ENCODE measurements around the gene PSMD13.
"Not testable (repeated sequence)": the region's sequence is repeated elsewhere in the genome, so short reads cannot be mapped to it uniquely, and the experiment has no call there.

The PSMD13 gene

DNA sequence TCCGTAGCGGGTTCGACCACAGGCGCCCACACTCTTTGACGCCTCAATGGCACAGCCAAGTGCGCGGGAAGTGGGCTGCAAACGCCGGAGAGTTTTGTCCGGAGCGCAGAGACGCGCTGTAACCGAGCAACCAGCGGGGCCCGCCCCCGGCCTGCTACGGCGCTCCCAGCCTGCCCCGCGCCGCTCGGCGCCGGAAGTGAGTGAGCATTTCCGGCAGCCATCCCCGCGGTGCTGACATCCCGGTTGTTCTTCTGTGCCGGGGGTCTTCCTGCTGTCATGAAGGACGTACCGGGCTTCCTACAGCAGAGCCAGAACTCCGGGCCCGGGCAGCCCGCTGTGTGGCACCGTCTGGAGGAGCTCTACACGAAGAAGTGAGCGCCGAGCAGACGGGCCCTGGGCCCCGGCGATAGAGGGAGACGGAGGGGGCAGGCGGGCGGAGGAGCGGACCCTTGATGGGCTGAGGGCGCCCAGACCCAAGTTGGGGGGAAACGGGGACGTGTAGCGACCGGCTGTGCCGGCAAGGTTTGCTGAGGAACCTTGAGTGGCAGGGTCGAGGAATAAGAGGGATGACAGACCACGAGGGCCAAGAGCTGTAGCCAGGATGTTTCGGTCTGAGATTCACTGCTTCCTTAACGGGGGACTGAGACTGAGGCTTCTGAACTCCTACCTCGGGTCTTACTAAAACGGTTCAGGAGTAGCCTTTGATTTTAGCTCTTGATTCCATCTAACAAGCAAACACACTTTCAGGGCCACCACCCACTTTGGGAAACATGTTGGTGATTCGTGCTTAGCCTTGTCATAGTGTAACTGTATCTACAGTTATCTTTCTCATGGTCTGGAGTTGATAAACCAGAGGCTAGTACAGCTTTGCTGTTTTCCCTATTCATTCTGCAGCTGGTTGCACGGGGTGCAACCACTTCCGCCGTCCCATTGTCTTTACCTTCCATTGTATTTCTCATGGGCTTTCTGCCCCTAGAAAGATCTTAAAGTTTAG lies at the start of gene PSMD13:
PSMD13 (plus strand) TSS at position 203 of the 994 bp plus-strand sequence; CDS start at position 277, 74 bp downstream.
- peak; percentile 71 to 80 for DNase-seq

DNA sequence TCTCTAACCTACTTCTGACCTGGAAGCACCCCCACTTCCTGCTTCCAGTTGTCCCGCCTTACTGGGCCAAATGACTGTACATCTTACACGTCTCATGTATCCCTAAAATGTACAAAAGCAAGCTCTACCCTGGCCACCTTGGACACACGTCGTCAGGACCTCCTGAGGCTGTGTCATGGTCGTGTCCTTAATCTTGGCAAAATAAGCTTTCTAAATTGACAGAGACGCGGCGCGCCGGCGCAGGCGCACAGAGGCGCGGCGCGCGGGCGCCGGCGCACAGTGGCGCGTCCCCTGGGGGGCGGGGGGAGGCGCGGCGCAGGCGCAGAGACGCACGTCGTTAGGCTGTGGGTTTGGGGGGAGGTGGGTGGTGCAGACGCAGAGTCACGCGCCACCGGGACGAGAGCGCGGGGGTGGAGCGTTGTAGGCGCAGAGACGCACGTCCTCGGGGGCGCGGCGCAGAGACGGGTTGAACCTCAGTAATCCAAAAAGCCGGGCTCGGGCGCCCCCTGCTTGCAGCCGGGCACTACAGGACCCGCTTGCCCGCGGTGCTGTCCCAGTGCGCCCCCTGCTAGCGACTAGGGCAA lies 47.5 kb upstream of the PSMD13 start:
- DNase-seq: not testable (repeated sequence)

DNA sequence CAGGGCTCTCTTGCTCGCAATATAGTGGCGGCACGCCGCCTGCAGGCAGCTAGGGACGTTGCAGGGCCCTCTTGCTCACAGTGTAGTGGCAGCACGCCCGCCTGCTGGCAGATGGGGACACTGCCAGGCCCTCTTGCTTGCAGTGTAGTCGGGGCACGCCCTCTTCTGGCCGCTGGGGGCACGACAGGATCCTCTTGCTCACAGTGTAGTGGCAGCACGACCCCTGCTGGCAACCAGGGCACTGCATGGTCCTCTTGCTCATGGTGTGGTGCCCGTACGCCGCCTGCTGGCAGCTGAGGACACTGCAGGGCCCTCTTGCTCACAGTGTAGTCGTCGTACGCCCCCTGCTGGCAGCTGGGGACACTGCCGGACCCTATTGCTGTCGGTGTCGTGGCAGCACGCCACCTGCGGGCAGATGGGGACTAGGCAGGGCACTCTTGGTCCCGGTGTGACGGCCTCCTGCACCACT lies 46.9 kb upstream of the PSMD13 start:
- not testable (repeated sequence) for DNase-seq

DNA sequence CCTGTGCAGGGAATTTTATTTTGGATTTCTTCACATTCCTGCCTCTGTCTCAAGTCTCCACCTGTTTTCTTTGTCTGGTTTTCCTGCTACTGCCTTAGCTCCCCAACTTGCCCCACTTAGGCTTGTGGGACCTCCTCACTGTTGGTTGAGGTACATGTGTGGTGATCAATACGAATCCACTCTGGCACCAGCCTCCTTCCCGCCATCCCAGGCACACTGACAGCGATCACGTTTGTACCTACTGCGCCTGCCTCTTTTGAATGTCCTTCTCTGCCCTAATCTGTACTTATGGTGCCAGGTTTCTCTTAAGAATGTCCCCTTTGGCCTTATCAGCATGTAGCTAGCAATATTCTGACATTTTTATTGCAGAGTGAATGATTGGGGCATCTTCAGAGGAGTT lies 46.2 kb upstream of the PSMD13 start:
- not testable (repeated sequence) for DNase-seq

DNA sequence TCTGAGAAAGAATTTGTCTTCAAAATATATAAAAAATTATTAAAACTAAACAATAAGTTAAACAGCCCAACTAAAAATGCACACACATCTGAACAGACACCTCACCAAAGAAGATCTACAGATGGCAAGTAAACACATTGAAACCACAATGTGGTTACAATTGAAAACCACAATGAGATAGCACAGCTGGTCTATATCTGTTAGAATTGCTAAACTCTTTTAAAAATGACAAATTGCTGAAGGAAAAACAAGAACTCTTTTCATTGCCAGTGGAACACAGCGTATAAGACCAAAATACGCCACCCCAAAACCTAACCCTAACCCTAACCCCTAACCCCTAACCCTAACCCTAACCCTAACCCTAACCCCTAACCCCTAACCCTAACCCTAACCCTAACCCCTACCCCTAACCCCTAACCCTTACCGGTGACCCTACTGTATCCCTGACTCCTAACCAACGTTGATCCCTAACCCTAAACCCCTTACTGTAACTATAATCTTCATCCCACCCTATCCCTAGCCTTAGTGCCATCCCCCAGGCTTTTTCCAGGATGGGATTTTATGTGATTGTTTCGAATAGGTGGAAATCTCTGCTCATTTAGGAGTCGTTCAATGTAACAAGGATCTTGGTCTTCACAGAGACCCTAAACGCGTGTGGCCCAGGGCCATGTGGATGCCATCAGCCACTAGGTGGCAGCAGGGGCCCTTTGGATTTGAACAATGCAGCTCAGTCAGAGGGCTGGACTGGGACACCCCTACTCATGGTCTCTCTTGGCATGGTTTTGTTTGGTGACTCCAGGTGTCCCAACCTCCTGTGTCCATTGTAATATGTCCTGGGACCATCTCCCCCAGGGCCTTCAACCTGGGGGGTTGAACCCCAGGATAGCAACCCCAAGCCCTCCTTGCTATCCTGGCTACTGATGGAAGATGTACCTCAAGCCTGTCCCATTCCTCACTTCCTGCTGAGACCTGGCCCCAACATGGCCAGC lies 45.0 kb upstream of the PSMD13 start:
- DNase-seq: not testable (repeated sequence)

DNA sequence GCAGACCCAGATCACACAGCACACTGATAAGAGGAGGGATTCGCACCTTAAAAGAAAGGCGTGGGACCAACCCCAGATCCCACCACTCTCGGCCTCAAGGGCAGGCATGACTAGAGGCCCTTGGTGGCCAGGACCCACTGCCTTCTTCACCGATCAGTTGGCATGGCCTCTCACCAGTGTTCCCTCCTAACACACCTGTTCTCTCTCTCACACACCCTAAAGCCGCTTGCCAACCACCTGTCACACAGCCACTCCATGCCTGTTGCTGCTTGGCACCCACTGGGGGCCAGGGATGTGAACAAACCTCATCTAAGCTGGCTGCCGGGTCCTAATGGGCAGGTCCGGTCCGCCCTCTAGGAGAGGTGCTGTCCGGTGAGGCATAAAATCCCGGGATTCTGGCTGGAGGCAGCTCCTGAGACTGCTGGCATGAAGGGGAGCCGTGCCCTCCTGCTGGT lies 44.1 kb upstream of the PSMD13 start, which contains the start of gene SCGB1C1:
SCGB1C1 (plus strand) TSS at position 405 of the 455 bp plus-strand sequence; CDS start at position 427, 22 bp downstream.
- DNase-seq: not testable (repeated sequence)

DNA sequence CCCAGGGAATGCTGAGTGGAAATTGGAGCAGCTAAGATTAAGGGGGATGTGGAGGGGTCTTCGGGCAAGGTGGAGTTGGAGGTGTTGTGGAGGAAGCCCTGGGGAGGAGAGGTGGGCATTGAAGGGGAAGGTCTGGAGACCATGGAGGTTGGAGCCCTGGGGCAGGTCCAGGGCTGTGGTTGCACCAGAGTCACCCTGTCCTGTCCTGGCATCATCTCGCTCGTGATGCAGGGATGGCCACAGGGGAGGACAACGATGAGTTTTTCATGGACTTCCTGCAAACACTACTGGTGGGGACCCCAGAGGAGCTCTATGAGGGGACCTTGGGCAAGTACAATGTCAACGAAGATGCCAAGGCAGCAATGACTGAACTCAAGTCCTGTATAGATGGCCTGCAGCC lies 43.3 kb upstream of the PSMD13 start:
- not testable (repeated sequence) for DNase-seq

DNA sequence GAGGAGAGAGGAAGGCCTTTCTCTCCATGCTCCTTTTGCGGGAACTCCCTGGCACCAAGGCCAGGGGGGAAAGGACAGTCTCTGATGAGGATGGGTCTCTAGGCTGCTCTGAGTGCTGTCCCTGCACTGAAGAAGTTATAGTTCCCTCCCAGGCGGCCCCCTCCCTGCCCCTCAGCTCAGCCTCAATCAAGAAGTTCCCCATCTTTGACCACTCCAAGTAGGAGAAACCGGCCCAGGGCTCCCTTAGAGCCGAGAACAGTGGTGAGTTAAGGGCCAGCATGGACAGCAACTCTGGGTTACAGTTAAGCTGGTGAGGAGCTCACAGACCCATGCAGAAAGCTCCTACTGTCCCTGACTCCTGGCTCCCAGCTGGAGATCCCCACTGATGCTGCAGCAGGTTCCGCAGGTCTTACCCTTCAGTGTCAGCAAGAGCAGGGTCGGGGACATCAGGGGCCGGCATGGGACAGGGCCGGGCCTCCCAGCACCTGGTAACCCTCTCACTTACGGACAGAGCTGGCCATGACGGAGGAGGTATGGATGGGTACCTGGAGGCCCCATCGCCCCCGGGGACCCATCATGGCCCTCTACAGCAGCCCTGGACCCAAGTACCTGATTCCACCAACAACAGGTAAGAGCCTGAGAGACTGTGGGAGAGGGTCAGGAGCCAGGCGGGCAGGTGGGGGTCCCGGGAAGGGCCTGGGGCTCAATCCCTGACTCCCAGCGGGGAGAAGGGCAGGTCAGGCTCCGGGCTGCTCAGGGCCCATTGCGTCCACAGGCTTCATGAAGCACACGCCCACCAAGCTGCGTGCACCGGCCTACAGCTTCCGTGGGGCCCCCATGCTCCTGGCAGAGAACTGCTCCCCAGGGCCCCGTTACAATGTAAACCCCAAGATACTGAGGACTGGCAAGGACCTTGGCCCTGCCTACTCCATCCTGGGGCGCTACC lies 39.7 kb upstream of the PSMD13 start:
- DNase-seq: no peak

DNA sequence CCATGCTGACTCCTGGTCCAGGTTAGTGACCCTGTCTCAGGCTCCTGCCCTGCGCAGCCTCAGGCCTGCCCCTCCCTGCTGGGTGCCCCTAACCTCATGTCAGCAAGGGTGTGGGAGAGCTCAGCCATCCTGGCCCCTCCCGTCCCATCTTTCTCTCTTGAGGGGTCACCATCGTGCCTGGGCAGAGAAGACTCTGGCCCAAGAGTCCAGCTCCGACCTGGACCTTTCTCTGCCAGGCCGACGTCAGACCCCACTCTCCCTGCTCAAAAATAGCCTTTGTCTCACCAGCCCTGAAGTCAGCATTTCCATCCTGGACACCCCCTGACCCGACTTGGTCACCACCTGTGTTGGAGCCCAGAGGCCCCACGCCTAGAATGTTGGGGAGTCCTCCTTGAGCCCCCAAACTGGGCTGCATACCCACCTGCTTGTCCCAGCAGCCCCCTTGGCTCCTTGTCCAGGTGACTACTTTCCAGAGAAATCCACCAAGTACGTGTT lies 39.0 kb upstream of the PSMD13 start:
- DNase-seq: no peak

DNA sequence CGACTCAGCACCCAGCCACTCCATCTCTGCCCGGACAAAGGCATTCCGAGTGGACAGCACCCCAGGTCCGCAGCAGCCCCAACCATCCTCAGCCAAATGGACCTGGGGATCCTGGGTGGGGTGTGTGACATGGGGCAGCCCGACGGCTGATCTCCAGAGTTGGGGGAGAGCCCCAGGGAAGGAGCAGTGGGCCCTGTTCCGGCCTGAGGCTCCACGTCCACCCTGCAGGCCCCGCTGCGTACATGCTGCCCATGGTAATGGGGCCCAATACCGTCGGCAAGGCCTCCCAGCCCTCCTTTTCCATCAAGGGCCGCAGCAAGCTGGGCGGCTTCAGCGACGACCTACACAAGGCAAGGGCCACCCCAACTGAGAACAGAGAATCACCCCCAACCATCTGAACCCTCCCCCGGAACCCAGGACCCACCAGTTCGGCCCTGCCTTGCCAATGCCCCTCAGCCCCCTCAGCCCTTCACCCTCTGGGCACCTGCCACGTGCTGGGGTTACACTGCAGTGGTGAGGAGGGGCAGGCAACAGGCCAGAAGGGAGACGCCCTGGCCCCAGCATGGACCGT lies 38.5 kb upstream of the PSMD13 start:
- DNase-seq: no peak

DNA sequence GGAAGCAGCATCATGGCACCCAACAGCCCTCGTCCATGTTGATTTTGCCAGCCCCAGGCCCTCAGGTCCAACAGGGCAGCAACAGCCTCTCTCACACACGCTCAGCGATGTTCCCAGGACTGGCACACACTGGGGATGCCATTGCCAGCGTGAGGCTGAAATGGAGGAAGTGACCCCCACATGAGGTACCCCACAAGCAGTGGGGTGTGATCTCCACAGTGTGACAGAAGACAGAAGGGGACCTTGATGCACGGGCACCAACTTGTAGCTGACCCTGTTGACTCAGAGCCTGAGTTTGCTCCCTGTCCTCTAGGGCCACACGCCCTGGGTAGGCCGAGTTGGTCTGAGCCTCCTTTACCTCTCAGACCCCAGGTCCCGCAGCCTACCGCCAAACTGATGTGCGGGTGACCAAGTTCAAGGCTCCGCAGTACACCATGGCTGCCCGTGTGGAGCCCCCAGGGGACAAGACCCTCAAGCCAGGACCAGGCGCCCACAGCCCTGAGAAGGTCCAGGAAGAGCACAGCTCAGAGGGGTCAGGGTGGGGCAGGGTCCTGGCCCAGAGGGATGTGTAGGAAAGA lies 37.7 kb upstream of the PSMD13 start:
- DNase-seq: no peak

DNA sequence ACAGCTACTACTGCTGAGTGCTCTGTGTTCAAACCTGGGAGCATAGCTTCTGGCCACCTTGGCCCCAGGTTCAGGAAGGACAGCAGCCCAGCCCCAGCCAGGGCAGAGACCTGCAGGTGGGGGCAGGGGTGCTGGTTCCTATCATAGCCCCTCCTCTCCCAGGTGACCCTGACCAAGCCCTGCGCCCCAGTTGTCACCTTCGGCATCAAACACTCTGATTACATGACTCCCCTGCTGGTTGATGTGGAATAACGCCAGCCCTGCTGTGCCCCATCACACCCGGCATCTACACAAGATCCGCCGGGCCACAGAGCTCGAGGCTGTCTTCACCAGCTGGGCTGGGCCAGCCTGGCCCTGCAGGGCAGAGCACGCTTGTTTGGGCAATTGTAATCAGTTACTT lies 37.0 kb upstream of the PSMD13 start:
- no peak for DNase-seq

DNA sequence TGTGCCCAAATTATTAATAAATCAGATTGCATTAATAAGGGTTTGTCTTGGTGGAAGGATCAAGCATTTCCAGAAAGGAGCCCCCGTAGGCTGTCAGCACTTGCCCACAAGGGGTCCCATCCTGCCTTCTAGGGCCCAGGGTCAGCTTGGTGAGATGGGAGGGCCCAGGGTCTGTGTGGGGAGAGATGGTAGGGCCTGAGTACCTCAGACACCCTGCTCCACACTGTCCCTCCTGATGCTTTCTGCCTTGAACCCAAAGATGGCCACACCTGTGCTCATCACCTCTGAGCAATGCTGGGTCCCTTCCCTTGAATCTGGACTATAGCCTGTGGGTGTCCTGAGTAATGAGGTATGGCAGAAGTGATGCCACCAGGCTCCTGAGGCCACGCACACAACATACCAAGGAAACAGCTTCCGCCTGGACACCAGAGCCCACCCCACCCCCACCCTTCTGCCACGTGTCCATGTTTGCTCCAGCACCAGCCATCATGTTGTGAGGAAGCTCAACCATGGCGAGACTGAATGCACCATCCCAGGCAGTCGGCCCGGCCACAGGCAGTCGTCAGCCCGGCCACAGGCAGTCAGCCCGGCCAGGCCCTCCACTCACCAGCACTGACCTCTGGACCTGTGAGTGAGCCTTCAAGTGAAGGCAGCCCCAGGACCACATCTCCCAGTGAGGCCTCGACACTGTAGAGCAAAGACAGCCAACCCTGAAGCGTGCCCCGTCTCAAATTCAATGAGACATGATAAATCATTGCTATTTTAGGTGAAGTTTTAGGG lies 36.4 kb upstream of the PSMD13 start:
- no peak for DNase-seq

DNA sequence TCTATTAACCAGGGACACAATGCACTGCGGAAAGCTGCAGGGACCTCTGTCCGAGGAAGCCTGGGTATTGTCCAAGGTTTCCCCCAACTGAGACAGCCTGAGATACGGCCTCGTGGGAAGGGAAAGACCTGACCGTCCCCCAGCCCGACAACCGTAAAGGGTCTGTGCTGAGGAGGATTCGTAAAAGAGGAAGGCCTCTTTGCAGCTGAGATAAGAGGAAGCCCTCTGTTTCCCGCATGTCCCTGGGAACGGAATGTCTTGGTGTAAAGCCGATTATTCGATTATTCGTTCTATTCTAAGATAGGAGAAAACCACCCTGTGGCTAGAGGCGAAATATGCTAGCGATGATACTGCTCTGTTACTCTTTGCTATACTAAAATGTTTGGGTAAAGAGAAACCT lies 34.8 kb upstream of the PSMD13 start:
- no peak for DNase-seq

DNA sequence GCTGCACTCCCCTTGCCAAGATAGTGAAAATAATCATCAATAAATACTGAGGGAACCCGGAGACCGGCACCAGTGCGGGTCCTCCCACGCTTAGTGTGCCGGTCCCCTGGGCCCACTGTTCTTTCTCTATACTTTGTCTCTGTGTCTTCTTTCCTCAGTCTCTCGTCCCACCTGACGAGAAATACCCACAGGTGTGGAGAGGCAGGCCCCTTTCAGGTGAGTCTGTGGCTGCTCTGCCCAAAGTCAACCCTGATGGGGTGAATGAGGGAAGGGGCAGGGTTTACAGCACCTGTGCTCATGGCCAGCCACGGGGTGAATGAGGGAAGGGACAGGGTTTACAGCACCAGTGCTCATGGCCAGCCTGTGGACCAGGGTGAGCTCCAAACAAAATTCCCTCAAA lies 34.3 kb upstream of the PSMD13 start:
- no peak for DNase-seq

DNA sequence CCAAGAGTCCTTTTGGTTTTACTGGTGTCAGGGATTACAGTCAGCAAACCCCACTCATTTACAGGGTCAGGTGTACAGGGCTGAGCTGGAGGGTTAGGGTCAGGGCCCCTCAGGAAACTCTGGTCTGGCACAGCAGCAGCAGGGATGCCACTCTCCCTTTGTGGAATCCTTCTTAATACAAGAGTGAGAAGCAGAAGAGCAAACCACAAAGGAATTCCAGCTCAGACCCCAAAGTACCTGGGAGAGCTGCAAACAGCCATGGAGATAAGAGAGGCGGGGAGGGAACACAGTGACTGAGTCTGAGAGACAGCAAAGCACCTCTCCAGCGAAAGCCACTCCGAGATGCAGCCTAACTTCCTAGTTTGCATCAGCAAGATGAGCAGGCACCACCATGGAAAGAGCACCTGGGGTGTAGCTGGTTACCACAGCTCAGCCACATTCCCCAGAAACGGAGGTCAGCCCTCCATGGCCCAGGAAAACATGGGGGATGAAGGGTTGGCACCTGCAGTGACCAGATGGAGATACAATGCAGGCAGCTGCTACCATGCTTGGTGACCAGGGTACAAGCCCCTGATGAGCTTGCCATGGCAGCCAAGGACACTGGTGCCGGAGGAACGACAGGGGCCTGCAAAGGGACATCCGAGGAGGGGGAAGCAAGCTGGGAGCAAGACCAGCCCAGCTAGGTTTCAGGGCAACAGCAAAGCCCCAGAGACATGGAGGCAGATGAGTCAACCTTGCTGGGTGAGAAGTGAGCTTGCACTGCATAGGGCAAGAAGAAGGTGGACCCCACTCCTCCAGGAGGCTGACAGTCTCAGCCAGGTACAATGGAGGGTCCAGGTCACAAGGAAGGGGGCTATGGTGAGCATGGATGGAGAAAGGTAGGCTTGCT lies 33.5 kb upstream of the PSMD13 start:
- DNase-seq: no peak

DNA sequence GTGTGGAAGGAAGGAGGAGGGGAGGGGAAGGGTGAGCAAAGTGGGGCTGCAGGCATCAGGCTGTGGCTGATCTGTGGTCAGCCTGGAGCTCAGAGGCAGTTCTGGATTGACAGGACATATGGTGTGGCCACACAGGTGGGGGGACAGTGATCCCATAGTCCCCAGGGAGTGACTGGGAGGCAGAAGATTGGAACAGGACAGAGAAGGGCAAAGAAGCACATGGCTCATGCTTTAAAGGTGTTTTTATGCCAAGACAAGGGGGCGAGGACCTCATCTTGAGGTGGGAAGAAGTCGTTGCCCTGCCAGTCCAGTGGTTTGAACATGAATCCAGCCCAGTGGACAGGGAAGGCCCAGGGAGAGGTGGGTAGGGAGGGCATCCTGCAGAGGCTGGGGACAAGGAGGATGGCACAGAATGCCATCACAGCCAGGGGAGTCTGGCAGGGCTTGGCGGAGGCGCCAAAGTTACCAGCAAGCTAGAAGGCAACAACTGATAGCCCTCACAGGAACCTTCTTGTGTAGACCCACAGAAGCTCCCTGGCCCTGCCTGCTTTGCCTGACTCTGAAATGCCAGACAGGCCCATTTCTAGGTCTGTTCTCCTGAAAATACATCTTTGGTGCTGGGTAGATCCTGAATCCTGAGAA lies 32.7 kb upstream of the PSMD13 start:
- no peak for DNase-seq

DNA sequence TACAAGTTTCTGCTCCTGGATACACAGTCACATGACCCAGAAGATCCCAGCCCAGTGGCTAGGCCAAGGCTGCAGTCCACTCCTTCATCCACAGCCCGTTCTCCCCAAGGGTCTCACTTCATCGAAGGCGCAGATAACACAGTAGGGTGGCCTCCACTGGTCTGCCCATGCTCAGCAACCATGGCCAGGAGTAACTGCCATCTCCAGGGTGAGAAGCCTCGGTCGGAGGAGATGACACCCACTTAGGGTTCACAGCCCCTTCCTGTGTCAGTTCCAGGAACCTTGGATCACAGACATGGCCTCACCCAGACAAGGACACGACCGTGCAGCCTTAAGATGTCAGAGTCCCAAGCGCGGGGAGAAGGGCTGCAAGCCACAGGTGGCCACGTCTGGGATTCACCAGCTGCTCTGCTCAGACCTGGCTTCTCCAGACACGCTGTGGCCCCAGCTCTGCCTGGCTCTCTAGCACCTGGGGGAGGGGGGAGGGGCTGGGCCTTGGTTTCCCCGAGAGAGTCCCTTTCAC lies 32.1 kb upstream of the PSMD13 start:
- DNase-seq: no peak
